Endothelial cell of hepatic sinusoid (primary cell): ENCODE measurements around the gene PRPS1L1.

Experiments
- in situ Hi-C: cut with HindIII; loops from 2 replicates; pipeline ENCODE4 v1.10.0; 2017; ENCODE audit warnings: low sequenced_read_pairs

The PRPS1L1 gene

DNA sequence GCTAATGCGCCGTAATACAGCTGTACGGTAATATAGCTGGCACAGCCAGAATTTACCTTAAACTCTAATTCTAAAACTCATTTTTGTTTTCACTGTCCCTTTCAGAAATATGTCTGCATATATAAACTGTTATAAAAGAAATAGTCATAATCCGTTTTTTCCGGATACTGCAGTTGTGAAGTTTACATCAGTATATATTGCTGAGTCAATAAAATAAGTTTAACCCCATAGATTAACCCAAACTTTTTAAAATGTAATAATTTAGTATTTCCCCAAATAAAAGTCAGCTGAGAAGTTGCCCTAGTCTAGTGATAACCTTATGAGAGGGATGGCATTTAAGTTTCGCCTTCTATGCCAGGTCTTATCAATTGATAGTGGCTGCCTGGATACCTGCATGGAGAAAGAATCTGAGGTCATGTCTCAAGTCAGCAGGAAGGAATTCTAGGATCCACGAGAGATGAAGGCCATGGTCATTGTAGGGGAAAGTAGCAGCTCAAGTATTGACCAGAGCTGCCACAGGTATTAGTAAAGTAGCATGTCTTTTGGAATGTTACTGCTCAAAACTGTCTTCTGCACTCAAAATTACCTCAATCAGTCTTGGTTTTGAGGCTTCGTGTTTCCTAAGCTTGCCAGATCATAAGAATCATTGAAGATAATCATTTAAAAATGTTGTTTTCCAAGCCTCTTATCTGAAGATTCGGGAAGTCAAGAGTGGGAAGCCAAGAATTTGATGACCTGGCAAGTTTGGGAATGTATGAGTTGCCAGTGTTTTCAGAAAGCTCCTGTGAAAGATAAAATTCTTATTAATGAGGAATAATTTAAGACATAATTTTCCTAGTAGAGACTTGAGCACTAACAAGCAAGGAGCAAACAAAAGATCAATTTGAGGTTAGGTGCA is 10.8 kb downstream of the PRPS1L1 start:
- in situ Hi-C loops = no loop called here

DNA sequence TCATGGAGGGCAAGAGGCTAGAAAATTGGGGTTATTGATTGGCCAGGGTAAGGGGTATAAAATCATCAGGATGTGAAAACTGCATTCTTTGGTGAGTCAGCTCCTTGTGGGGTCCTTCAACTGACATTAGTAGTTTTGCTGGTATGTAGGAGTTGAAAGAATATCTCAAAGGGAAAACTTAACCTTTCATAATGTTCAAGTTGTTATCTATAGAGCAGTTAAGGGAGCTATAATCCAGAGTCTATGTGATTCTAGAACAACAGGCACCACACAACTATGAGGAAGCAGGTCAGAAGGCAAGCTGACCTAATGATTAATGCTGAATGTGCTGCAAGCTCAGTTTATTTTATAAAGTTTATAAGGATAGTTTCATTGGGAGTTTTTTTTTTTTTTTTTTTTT is 13.7 kb downstream of the PRPS1L1 start:
- in situ Hi-C loops = no loop called here

- in situ Hi-C loops = no loop called here
Measured at GRCh38 chr7:18004372-18004771, 23.3 kb downstream of the PRPS1L1 start.

DNA sequence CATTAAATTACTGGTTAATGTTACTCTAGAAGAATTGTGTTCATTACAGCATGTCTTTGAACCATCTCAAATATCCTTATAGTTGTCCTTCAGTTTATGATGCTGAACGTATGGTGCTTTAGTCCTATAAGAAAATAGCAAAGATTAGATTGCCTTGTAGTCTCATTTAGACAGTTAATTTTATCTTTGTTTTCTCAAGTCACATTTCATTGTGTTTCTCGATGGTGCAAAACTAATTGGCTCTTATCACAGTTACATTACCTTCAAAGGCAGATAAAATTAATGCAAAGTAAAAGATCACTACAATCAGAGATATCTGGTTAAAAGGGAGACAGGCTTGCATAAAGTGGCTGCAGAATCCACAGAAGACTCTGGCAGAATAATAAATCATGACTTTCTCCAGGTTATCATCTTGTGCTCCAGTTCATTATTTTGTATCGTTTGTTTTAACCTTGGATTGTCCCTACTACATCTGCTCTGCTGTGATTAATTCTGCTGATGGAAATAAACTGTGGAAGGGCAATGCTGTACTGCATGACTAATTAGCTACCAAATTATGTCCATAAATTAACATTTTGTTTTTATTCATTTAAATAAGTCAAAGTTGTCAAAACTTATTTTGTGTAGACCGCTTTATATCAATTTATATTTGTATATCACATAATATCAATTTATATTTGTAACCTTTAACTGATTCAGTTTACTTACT is 24.2 kb downstream of the PRPS1L1 start:
- in situ Hi-C loops = no loop called here

DNA sequence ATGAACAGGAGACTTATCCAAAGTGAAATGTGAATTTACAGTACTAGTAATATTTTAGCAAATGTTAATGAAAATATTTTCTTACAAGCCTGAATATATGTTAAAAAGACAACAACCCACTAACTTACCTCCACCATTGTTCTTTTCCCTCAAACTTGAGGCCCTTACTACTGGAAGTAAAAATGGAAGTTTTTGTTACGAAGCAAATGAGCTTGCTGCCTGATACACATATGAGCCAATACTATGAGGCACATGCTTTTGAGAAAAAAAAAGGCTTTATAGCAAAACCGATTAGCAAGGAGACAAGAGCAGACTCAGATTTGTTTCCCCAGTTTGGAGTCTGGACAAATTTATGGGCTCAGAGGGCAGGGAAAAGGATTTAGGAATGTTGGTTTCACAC is 29.0 kb downstream of the PRPS1L1 start:
- in situ Hi-C loops = no loop called here

DNA sequence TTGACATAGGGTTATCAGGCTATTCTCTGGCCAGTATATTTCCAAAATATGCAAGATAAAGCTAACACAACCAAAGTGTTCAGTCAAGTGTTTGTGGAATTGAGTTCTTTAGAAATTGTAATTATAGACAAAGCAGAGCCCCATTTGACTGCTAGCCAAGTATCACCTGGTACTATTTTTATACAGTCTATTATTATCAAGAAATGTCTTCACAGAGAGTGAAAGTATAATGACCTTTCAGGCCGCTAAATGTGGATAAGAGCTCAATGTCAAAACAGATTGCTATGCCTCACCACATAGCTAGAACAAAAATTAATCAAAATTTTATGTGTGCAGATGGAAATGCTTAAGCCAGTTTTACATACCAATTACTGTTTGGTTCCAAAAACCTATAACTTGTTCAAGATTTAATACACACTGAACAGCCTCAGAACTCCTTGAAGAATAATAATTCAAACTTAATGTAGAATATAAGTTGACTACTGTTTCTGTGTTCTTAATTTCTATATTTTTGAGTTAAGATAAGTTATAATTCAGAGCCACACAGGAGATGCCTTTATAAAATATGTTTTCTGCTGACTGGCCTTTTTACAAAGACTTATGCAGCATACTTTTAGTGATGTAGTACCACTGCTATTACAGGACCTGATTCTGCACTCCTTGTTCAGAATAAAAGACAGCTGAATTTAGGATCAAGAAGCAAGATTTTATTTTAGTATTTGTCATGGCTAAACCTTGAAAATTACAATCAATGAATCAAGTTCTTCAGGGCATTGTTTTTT is 31.0 kb downstream of the PRPS1L1 start:
- in situ Hi-C loops = no loop called here

DNA sequence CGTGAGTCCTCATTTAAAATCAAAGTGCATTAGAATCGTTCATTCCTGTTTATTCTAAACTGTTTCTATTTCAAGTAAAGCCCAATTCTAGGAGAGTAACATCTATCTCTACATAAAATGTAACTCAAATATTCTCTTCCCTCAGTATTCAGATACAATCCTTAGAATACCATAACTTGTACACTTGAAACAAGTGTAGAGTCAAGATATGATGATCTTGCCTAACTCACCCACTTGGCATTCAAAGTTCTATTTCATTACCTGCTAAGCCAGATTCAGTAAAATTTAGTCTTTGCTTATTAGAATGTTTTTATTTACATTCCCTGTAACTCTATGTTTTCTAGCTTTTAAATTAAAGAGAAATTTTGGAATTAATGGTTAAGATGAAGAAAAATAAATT is 31.6 kb downstream of the PRPS1L1 start:
- in situ Hi-C loops = no loop called here

GRCh38 chr7:17994079-17994850 is 33.4 kb downstream of the PRPS1L1 start:
- in situ Hi-C loops = no loop called here

DNA sequence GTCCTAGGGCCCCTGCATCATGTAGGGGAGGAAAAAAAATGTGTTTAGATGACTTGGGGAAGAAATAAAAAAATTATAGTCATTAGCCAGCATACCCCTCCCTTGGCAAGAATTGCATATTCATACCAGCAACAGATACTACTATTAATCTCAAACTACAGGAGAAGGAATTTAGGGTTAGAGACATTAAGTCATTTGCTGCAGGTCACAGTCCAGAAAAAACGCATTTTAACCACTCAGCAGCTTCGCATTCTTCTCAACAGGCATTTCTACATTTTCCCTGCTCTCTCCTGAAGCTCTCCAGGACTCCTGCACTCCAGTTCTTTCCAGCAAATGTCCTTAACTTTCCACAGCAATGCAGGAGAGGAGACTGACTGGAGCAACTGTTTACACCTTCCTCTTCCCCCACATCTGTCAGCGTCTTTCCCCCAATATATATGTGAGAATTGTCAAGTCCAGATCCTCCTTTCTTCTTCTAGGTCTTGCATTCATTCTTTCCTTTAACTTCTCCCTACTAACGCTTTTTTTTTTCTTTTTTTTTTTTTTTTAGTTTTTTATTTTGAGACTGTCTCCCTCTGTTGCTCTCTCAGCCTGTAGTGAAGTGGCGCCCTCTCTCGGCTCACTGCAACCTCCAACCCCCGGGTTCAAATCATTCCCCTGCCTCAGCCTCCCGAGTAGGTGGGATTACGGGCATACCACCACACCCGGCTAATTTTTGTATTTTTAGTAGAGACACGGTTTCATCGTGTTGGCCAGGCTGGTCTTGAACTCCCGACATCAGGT is 35.6 kb downstream of the PRPS1L1 start:
- in situ Hi-C loops = no loop called here

DNA sequence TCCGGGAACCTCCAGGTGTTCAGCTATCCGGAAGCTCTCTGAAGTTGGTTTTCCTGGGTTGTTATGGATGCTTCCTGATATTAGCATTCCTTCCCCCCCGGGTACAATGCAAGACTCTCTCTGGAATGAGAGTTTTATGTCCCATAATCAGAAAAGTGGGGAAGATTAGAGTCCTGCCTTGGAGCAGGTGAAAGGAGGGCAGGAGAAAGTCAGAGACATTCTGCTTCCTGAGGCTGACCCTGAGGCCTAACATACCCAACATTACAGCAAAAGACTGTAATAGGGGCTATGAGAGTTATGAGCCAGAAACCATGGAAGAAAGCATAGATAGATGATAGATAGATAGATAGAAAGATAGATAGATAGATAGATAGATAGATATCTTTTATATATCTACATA is 36.9 kb downstream of the PRPS1L1 start:
- in situ Hi-C loops = no loop called here

GRCh38 chr7:17989546-17989945 is 38.1 kb downstream of the PRPS1L1 start:
- in situ Hi-C loops = no loop called here

DNA sequence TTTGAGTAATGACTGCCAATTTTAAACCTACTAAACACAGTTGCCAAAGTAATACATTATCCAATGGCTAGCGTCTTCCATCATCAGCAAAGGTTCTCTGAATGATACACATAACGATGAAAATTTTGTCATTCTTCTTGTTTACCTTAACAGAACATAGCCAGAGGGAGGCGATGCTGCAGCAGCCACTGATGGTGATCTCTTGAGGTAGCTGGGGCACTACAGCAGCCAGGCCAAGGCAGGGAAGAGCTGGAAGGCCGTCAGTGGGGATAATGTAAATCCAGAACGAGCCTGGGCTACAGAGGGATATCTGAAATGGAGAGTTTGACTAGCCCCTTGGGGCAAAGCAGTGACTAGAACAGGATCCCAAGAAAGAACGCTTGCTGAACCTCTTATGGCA is 38.8 kb downstream of the PRPS1L1 start:
- in situ Hi-C loops = no loop called here

- in situ Hi-C loops = no loop called here
Measured at GRCh38 chr7:17988141-17988540, 39.5 kb downstream of the PRPS1L1 start.

DNA sequence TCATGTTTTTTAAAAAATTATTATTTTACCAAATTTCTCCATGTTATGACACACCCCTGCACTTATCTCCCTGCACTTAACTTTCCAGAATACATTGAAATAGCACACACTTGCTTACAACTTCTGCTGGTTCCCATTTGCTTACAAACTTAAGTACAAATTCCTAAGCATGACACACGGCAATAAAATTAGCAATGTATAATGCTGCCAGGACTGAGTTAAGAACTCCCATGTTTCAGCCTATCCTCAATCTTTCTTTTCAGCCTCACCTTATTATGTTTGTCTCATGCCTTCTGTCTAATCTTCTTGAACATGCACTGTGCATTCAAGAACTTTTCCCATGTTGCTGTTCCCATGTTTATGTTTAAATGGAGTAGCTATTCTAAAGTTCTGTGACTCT is 40.8 kb downstream of the PRPS1L1 start:
- in situ Hi-C loops = no loop called here

DNA sequence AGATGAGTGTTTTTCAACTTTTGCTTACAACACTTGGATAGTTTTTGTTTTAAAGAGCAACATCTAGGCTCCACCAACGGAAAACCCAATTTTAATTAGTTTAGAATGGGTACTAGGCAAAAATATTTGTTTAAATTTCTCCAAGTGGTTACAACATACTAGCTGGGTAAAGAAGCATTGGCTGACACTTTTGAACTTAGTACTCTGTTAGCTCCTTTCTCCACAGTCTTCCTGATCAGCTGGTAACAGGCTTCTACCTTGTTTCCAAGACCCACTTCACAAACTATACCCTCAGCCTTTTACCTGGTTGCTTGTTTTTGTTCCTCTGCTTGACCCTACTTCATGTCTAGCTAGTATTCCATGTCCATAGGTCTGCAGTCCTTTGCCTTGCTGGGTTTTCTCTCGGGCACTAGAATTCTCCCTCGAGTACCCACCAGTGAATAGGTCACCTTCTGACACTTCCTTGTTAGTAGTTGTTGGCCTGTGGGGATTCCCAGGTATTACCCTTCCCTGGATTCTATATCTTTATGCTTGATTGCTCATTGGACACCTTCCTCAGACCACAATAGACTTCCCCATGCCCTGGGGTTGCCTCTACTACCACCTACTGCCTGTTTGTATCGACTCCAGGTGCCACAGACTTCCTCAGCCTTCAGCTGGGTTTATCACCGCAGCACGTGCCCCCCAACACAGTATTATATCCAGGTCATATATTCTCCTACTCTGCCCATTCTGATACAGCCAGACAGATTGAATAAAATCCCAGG is 42.0 kb downstream of the PRPS1L1 start:
- in situ Hi-C loops = no loop called here

- in situ Hi-C loops = no loop called here
Measured at GRCh38 chr7:17984288-17984687, 43.4 kb downstream of the PRPS1L1 start.

GRCh38 chr7:17983221-17984062 is 44.2 kb downstream of the PRPS1L1 start:
- in situ Hi-C loops = no loop called here

DNA sequence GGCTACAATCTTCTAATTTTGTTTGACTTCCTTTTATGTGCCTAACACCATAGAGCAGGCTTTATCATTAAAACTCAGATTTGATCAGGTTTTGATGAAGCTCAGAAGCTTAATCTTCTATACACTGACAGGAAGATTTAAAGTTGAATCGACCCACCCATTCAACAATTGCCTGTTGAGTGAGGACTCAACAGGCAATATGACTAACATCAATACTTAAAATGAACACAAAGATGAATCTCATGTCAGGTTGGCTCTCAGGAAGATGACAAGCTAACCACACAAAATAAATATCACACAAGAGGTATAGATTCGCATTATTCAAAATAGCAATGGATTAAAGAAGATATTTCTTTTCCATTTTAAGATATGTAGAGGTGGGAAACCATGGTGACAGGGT is 50.7 kb downstream of the PRPS1L1 start:
- in situ Hi-C loops = loop anchor here (5.0 kb wide), 1 partner anchor 95 kb away; no protein-coding TSS in a partner anchor
